K562 (cell line): ENCODE results near the gene CYP1B1. TPM values are rescaled to one million over a fixed set of nuclear protein-coding genes. Genes with fewer than 3 reads are reported as not detected.

Experiments used
- CBX1 ChIP-seq: sonication (generic); IDR thresholded peaks from 2 replicates; pipeline ENCODE4 v1.6.1; 2016; ENCODE audit warnings: antibody characterized with exemption, low read depth, mild to moderate bottlenecking
- JUN ChIP-seq, 2 experiments: sonication (generic) in 1 of 2; formaldehyde crosslinking in 1 of 2; IDR thresholded peaks; 2 replicates each; pipeline versions ENCODE4 v1.6.1 to v1.8.0; 2012 to 2022; ENCODE audit warnings: borderline replicate concordance in 2 of 2, mild to moderate bottlenecking in 2 of 2, improper control_type of control experiment in 1 of 2, low read depth in 1 of 2, low read length in 1 of 2, missing genetic modification reagents in 1 of 2
- MYBL2 ChIP-seq, 2 experiments: fragments of 450-650 bp in 1 of 2; sonication (generic) in 1 of 2; formaldehyde crosslinking in 1 of 2; IDR thresholded peaks; 2 replicates each; pipeline versions ENCODE4 v1.6.1 to v1.8.1; 2017 to 2022; ENCODE audit warnings: borderline replicate concordance in 1 of 2, inconsistent platforms in 1 of 2, low read depth in 1 of 2, mild to moderate bottlenecking in 1 of 2, missing genetic modification reagents in 1 of 2, moderate library complexity in 1 of 2
- MYC ChIP-seq, 2 experiments: fragments of 250-450 bp in 1 of 2; sonication (Bioruptor Pico) in 1 of 2; IDR thresholded peaks; 2 replicates each; pipeline versions ENCODE4 v1.5.1 to v1.6.1; 2012 to 2021; ENCODE audit warnings: low read depth in 2 of 2, borderline replicate concordance in 1 of 2, improper control_type of control experiment in 1 of 2, low read length in 1 of 2, mild to moderate bottlenecking in 1 of 2, moderate library complexity in 1 of 2
- REST ChIP-seq, 2 experiments: fragments of 450-650 bp; formaldehyde crosslinking in 1 of 2; IDR thresholded peaks; 2 replicates each; pipeline versions ENCODE4 v1.4.0 to v1.6.1; 2014 to 2020; ENCODE audit warnings: mild to moderate bottlenecking in 2 of 2, borderline replicate concordance in 1 of 2, low read depth in 1 of 2
- SAFB ChIP-seq: fragments of 200-400 bp; formaldehyde crosslinking; IDR thresholded peaks from 2 replicates; pipeline ENCODE4 v1.6.1; 2017; ENCODE audit warnings: low read depth, low read length, borderline replicate concordance
- TFE3 ChIP-seq: fragments of 450-650 bp; formaldehyde crosslinking; IDR thresholded peaks from 2 replicates; pipeline ENCODE4 v1.4.0; 2020; ENCODE audit warnings: mild to moderate bottlenecking, mixed read lengths
- ZNF311 ChIP-seq: fragments of 250-450 bp; sonication (Bioruptor Pico); IDR thresholded peaks from 2 replicates; pipeline ENCODE4 v1.4.0; 2020; ENCODE audit warnings: mild to moderate bottlenecking, moderate library complexity
- ZNF609 ChIP-seq: sonication (generic); formaldehyde crosslinking; IDR thresholded peaks from 2 replicates; pipeline ENCODE4 v1.8.1; 2023; ENCODE audit warnings: missing genetic modification reagents, mild to moderate bottlenecking, borderline replicate concordance
- ZSCAN29 ChIP-seq: fragments of 450-650 bp; IDR thresholded peaks from 2 replicates; pipeline ENCODE4 v1.6.1; 2017
- polyA plus RNA-seq, 8 experiments: library from polyadenylated mRNA; depleted of rRNA in 4 of 8; stranded (reverse) in 5 of 8; unstranded in 3 of 8; fragments of >200 nt; fragmentation: Nextera tagmentation in 2 of 8; fragmentation: Illumina TruSeq in 1 of 8; extraction: Ambion mirVana in 2 of 8; extraction: Trizol in 1 of 8; gene quantifications; 2 replicates each; pipeline versions ENCODE4 v1.2.1 to v1.2.3, GENCODE V29; 2011 to 2014; ENCODE audit warnings: inconsistent platforms in 1 of 8, missing spikeins in 1 of 8
- total RNA-seq, 7 experiments: library from RNA; depleted of rRNA in 6 of 7; stranded (reverse); fragments of >200 nt in 6 of 7; fragmentation: Illumina TruSeq in 2 of 7; extraction: Trizol in 2 of 7; gene quantifications; 2 replicates each; pipeline versions ENCODE4 v1.2.1 to v1.2.3, GENCODE V29; 2011 to 2021; ENCODE audit warnings: low replicate concordance in 1 of 7

The CYP1B1 gene
- total and polyA plus RNA-seq, 9 of the 15 experiments (the other 6 are each of a cell fraction or from before 2014, with no cell fraction given): 0.07 TPM; not detected in 8

GRCh38 chr2:38065502-38066135 is 10.3 kb downstream of the CYP1B1 start (continued):
- no peak for TF ChIP-seq TFE3 (CRISPR knock-in tag)
- no peak for TF ChIP-seq CBX1
- no peak for TF ChIP-seq SAFB
- TF ChIP-seq JUN (IDR thresholded peaks at IDR 0.05; ENCODE audit: borderline replicate concordance, low read depth, low read length): no peak
- no peak for TF ChIP-seq JUN (CRISPR knock-in tag; IDR thresholded peaks at IDR 0.05; ENCODE audit: borderline replicate concordance)
- TF ChIP-seq ZSCAN29: no peak
- no peak for TF ChIP-seq MYC (IDR thresholded peaks at IDR 0.05; ENCODE audit: low read depth, low read length)
- no peak for TF ChIP-seq MYC (CRISPR knock-in tag; IDR thresholded peaks at IDR 0.05; ENCODE audit: borderline replicate concordance, low read depth)
- no peak for TF ChIP-seq ZNF609 (CRISPR knock-in tag)
- no peak for TF ChIP-seq MYBL2 (IDR thresholded peaks at IDR 0.05; ENCODE audit: low read depth)
- TF ChIP-seq MYBL2 (CRISPR knock-in tag; IDR thresholded peaks at IDR 0.05; ENCODE audit: borderline replicate concordance): no peak
- TF ChIP-seq REST (IDR thresholded peaks at IDR 0.05; ENCODE audit: borderline replicate concordance): no peak
- no peak for TF ChIP-seq REST (CRISPR knock-in tag; IDR thresholded peaks at IDR 0.05; ENCODE audit: low read depth)
- no peak for TF ChIP-seq ZNF311 (CRISPR knock-in tag)
